ENCODE measurements around the gene MLYCD.

GRCh38 chr16:83958137-83958845 lies 59.4 kb downstream of the MLYCD start:
- TF ChIP-seq CTCF (IDR thresholded peaks at IDR 0.05) = no peak
- no peak for TF ChIP-seq POLR2A (IDR thresholded peaks at IDR 0.05; ENCODE audit: low read depth)
- no peak for TF ChIP-seq EP300 (IDR thresholded peaks at IDR 0.05)

Measured in esophagus muscularis mucosa (tissue), 4 donors.